ENCODE results near the gene SYNGAP1. TPM values are rescaled to one million over a fixed set of nuclear protein-coding genes. Genes with fewer than 3 reads are reported as not detected.

SYNGAP1 gene
- total and polyA plus RNA-seq, 2 of the 8 experiments (the other 6 are each of a cell fraction or from before 2014, with no cell fraction given), result 31.0 to 101 TPM

DNA sequence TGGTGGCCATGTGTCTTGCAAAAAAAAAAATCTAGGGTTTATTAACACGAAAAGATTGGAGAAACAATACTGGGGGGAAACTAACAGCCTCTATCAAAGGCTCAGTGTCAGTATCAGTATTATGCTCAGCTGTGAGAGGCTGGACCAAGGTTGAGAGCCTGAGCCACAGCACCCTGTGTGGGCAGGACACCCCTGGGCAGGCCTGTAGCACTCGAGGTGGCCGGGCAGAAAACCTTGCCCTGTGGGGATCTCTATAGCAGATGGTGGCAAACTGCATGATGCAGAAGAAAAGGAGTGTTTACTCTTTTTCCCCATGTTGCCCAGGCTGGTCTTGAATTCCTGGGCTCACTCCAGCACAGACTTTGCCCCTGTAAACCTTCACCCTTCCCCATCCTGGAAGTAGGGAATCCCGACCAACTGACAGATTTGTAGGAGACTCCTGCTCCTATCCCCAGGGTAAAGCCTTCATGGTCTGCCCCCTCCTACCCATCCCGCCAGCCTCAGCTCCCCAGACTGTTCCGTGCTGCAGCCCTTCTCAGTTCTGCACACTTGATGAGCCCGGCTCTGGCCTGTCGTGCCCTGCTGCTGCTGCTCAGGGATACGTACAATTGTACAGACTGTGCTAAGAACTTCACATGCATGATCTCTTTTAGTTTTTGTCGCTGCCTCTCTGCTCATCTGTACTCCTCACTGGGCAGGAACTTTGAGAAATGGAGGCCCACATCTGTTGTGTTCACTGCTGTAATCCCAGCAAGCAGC is 36.3 kb upstream of the SYNGAP1 start:
- 79% methylated on average over 10 of the region's 10 CpGs; no CpG with 5 or more reads in 1 of the 2 experiments for WGBS, 2 experiments (ENCODE audit: extremely low coverage in 1 of 2, insufficient coverage in 1 of 2, insufficient read length in 1 of 2, insufficient replicate concordance in 2 of 2, low coverage in 1 of 2, low lambda C conversion rate in 2 of 2, missing lambda C conversion rate in 1 of 2)
- Histone ChIP-seq H2BK5ac (ENCODE audit: low read depth, low read length) (no peak overlapping the region), H3K4me3 (ENCODE audit: extremely low read depth in 1 of 4, insufficient read depth in 2 of 4, low read depth in 3 of 4, low read length in 4 of 4) (no peak overlapping the region), H2BK12ac (ENCODE audit: low read depth, low read length) (no peak overlapping the region), H4K8ac (ENCODE audit: extremely low read depth, insufficient read depth, low read length) (no peak overlapping the region), H4K5ac (ENCODE audit: insufficient read length, low read depth, low read length) (no peak overlapping the region), H3K36me3 (ENCODE audit: control insufficient read depth in 2 of 4, insufficient read depth in 4 of 4, low read length in 3 of 4) (no peaks in the 10 kb centered on the region), H3K4ac (replicated peaks; ENCODE audit: insufficient read length, low read depth, low read length) (no peak overlapping the region), H4K20me1 (replicated peaks in 1 of 2; ENCODE audit: control insufficient read depth in 1 of 2, insufficient read depth in 2 of 2, low read length in 2 of 2) (no peaks in the 10 kb centered on the region), H2BK15ac (ENCODE audit: low read length) (no peak overlapping the region), H2AFZ (ENCODE audit: low read length) (peak overlapping the region; percentile 44; the same call in 1 of the 2 replicates), H2AK5ac (ENCODE audit: low read depth, low read length) (no peak overlapping the region), H3K56ac (replicated peaks; ENCODE audit: insufficient read length, low read depth, low read length) (no peak overlapping the region), H3K18ac (ENCODE audit: extremely low read depth, low read length) (no peak overlapping the region), H3K4me2 (ENCODE audit: insufficient read depth in 1 of 2, low read depth in 2 of 2, low read length in 2 of 2) (no peak overlapping the region), H3K27me3 (replicated peaks in 1 of 4; ENCODE audit: control insufficient read depth in 3 of 4, extremely low read depth in 1 of 4, insufficient read depth in 3 of 4, low read length in 3 of 4) (no peaks in the 10 kb centered on the region), H3K23me2 (ENCODE audit: low read depth, low read length) (no peaks in the 10 kb centered on the region), H3K14ac (ENCODE audit: insufficient read length) (no peak overlapping the region), H3K9ac (replicated peaks in 1 of 4; ENCODE audit: extremely low read depth in 1 of 4, low read depth in 3 of 4, low read length in 3 of 4) (no peak overlapping the region), H3K23ac (ENCODE audit: insufficient read length) (no peak overlapping the region), H3K27ac (ENCODE audit: low read depth, low read length) (no peak overlapping the region), H3K4me1 (replicated peaks in 1 of 4; ENCODE audit: control insufficient read depth in 3 of 4, insufficient read depth in 4 of 4, low read length in 3 of 4) (no peaks in the 10 kb centered on the region), H3K79me2 (ENCODE audit: control insufficient read depth in 1 of 2, insufficient read depth in 2 of 2, low read length in 2 of 2) (no peaks in the 10 kb centered on the region), H3K9me3 (ENCODE audit: insufficient read depth in 2 of 2, low read depth in 1 of 2, low read length in 1 of 2) (no peaks in the 10 kb centered on the region), H2BK20ac (ENCODE audit: low read length) (no peak overlapping the region), H3K79me1 (ENCODE audit: low read depth, low read length) (no peaks in the 10 kb centered on the region), H2BK120ac (replicated peaks; ENCODE audit: low read depth, low read length) (no peak overlapping the region), H4K91ac (replicated peaks; ENCODE audit: insufficient read length, low read length) (no peak overlapping the region)
- FAIRE-seq (no peak), DNase-seq (ENCODE audit: low read depth in 1 of 2, low spot score in 2 of 2) (no peak)
- TF ChIP-seq PHF8 (conservative IDR thresholded peaks at IDR 0.05; ENCODE audit: low read depth, low read length) (no peak), CHD2 (IDR thresholded peaks at IDR 0.05; ENCODE audit: low read length) (no peak), FOSL1 (IDR thresholded peaks at IDR 0.05; ENCODE audit: insufficient read depth, low read depth, low read length) (no peak), TAF1 (IDR thresholded peaks at IDR 0.05; ENCODE audit: low read depth, low read length) (no peak), SP4 (IDR thresholded peaks at IDR 0.05; ENCODE audit: low read length) (no peak), TAF7 (optimal IDR thresholded peaks at IDR 0.05; ENCODE audit: borderline replicate concordance, low read depth, low read length) (no peak), JUN (IDR thresholded peaks at IDR 0.05; ENCODE audit: low read depth, low read length) (no peak), GABPA (IDR thresholded peaks at IDR 0.05; ENCODE audit: borderline replicate concordance, insufficient read depth, low read length) (no peak), BRCA1 (IDR thresholded peaks at IDR 0.05; ENCODE audit: low read depth, low read length) (no peak), CBX8 (IDR thresholded peaks at IDR 0.05; ENCODE audit: borderline replicate concordance, low read depth, low read length) (no peak), CEBPB (IDR thresholded peaks at IDR 0.05; ENCODE audit: low read depth, low read length) (no peak), CHD1 (IDR thresholded peaks at IDR 0.05; ENCODE audit: low read depth, low read length) (no peak), KDM1A (IDR thresholded peaks at IDR 0.05; ENCODE audit: borderline replicate concordance, low read length) (no peak)
- POLR2A ChIA-PET (ENCODE audit: partially characterized antibody), result interaction anchor here (0.6 kb wide), 1 partner anchor 35 kb away, joined by 4 read pairs; no protein-coding TSS in a partner anchor
- CTCF ChIA-PET (ENCODE audit: partially characterized antibody), result interaction anchor here (0.5 to 2.7 kb wide), 14 partner anchors 8 to 1635 kb away, joined by 3 to 14 read pairs (median 4); no protein-coding TSS in a partner anchor
